BJ (cell line): ENCODE results near the gene UBXN6. TPM values are rescaled to one million over a fixed set of nuclear protein-coding genes. Genes with fewer than 3 reads are reported as not detected.

Experiments used
- CTCF ChIA-PET: fragments of 350-600 bp; formaldehyde crosslinking; extraction: SDS; loops from one replicate; lab custom pipeline; 2021; ENCODE audit warnings: antibody characterized with exemption, inconsistent platforms; lab: Yijun Ruan, JAX
- POLR2A ChIA-PET: fragments of 300-600 bp; sonication (Branson Sonifier 250); formaldehyde crosslinking; extraction: SDS; loops from one replicate; lab custom pipeline; 2021; ENCODE audit warnings: antibody characterized with exemption; lab: Charles Lee
- DNase-seq: peaks from one replicate; pipeline ENCODE4 v3.0.0-alpha.2; 2011; ENCODE audit warnings: low read depth
- H3K27me3 ChIP-seq: 2 replicates; pipeline ENCODE4 v1.6.0; 2011; ENCODE audit warnings: low read length; ENCODE audit not compliant: control insufficient read depth, insufficient read depth
- H3K36me3 ChIP-seq: 2 replicates; pipeline ENCODE4 v1.5.1; 2011; ENCODE audit warnings: low read length; ENCODE audit not compliant: control insufficient read depth, insufficient read depth
- H3K4me3 ChIP-seq: 2 replicates; pipeline ENCODE4 v1.5.1; 2011; ENCODE audit warnings: low read depth, mild to moderate bottlenecking, control low read depth, low read length
- polyA plus RNA-seq: library from polyadenylated mRNA; depleted of rRNA; stranded (reverse); fragments of >200 nt; gene quantifications from 2 replicates; pipeline ENCODE4 v1.2.3, GENCODE V29; 2011
- TF ChIP-seq, protein P1 (sequence below): IDR thresholded peaks from 2 replicates; pipeline ENCODE4 v1.5.1; 2011; ENCODE audit warnings: low read depth, mild to moderate bottlenecking, control low read depth, inconsistent platforms, low read length, moderate library complexity; ENCODE audit not compliant: insufficient read depth

The UBXN6 gene
- polyA plus RNA-seq, 1 experiment: 127 TPM

DNA sequence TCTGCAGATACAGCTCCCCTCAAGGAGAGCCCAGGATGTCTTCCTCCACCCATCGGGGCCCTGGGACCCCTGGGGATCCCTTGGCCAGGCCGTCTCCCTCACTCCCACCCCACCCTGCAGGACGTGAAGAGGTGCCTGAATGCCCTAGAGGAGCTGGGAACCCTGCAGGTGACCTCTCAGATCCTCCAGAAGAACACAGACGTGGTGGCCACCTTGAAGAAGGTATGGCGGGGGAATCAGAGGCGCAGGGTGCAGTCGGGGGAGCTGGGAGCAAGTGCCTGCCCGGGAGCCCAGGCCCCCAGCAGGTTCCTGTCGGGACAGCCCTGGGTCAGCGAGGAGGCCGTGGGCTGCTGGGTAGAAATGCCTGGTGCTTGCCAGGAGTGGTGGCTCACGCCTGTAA is 41.1 kb upstream of the UBXN6 start:
- H3K36me3 ChIP-seq: peaks cover 38% of the 10 kb centered on the region
- no peak overlapping the region for H3K4me3 ChIP-seq
- H3K27me3 ChIP-seq: no peaks in the 10 kb centered on the region
- ChIA-PET POLR2A (no interaction called here), CTCF (interaction anchor here (1.1 kb wide), 1 partner anchor 18 kb away, joined by 3 read pairs; no protein-coding TSS in a partner anchor)
- TF ChIP-seq, protein P1, sequence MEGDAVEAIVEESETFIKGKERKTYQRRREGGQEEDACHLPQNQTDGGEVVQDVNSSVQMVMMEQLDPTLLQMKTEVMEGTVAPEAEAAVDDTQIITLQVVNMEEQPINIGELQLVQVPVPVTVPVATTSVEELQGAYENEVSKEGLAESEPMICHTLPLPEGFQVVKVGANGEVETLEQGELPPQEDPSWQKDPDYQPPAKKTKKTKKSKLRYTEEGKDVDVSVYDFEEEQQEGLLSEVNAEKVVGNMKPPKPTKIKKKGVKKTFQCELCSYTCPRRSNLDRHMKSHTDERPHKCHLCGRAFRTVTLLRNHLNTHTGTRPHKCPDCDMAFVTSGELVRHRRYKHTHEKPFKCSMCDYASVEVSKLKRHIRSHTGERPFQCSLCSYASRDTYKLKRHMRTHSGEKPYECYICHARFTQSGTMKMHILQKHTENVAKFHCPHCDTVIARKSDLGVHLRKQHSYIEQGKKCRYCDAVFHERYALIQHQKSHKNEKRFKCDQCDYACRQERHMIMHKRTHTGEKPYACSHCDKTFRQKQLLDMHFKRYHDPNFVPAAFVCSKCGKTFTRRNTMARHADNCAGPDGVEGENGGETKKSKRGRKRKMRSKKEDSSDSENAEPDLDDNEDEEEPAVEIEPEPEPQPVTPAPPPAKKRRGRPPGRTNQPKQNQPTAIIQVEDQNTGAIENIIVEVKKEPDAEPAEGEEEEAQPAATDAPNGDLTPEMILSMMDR: no peak
- no peak for DNase-seq

DNA sequence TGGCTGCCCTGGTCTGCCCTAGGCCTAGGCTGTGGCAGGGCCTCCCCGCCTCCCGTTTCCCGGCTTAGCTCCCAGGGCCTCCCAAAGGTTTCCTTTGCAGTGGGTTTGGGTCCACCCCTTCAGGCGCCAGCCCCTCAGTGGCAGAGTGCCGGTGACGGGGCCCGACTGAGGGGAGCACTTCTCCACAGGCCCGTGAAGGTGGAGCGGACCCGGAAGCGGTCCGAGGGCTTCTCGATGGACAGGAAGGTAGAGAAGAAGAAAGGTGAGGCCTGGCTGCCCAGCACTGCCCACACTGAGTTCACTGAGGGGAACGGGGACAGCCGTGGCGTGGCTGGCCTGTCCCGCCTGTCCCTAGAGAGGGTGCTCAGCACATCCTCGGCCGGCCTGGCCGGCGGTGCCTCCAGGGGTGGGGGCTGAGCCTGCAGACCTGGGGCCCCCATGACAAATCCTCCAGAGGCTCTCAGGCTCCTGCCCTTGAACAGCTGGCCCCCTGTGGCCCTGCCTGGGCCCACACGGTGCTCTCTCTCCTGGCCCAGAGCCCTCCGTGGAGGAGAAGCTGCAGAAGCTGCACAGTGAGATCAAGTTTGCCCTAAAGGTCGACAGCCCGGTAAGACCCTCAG is 40.3 kb upstream of the UBXN6 start:
- POLR2A ChIA-PET: no interaction called here
- peaks cover 39% of the 10 kb centered on the region for H3K36me3 ChIP-seq
- CTCF ChIA-PET: interaction anchor here (1.1 kb wide), 1 partner anchor 19 kb away, joined by 3 read pairs; no protein-coding TSS in a partner anchor

DNA sequence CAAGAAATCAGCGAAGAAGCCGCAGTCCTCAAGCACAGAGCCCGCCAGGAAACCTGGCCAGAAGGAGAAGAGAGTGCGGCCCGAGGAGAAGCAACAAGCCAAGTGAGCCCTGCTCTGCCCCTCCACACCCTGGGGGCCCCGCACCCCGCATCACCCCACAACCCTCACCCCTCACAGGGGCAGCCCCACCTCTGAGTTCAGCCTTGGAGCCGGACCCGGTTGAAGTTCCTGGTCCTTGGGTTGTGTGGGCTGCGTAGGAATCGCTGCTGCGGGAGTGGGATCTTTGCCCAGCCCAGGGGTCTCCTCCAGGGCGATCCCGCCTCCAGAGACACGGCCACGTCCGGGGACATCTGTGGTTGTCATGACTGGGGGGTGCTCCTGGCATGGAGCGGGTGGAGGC is 38.7 kb upstream of the UBXN6 start:
- TF ChIP-seq, protein P1: no peak
- no peak for DNase-seq
- Histone ChIP-seq H3K36me3 (peaks cover 36% of the 10 kb centered on the region), H3K27me3 (no peaks in the 10 kb centered on the region), H3K4me3 (no peak overlapping the region)
- POLR2A ChIA-PET: no interaction called here
- CTCF ChIA-PET: no interaction called here

More for the DNA sequence above, 40.3 kb upstream of the UBXN6 start:
- no peak overlapping the region for H3K4me3 ChIP-seq
- DNase-seq: no peak
- TF ChIP-seq, protein P1: no peak
- H3K27me3 ChIP-seq: no peaks in the 10 kb centered on the region

DNA sequence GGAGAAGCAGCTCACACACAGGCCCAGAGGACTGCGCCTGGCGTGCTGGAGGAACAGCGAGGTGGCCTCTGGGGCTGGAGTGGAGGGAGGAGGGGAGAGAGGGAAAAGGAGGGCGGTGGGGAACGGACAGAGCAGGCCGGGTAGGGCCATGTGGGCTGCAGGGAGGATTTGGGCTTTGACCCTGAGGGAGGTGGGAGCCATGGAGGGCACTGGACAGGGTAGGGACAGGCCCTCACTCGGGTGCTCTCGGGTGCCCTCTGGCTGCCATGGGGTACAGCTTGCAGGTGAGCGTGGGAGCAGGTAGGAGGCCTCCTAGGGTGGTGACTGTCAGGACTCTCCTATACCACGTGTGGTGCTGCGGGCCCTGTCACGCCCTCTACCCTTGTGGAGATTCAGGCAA is 37.9 kb upstream of the UBXN6 start:
- ChIA-PET POLR2A (no interaction called here), CTCF (no interaction called here)
- no peak for DNase-seq
- Histone ChIP-seq H3K27me3 (no peaks in the 10 kb centered on the region), H3K4me3 (no peak overlapping the region), H3K36me3 (peaks cover 31% of the 10 kb centered on the region)
- TF ChIP-seq, protein P1: no peak

DNA sequence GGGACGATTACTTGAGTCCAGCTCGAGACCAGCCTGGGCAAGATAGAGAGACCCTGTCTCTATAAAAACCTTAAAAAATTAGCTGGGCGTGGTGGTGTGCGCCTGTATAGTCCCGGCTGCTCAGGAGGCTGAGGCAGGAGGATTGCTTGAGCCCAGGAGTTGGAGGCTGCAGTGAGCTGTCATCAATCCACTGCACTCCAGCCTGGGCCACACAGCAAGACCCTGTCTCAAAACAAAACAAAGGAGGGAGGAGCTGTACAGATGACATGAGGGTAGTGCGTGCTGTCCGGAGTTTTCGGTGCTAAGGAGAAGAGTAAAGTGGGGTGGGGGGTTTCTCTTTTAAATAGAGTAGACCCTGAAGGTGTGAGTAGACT is 37.1 kb upstream of the UBXN6 start:
- H3K4me3 ChIP-seq: no peak overlapping the region
- H3K27me3 ChIP-seq: no peaks in the 10 kb centered on the region
- TF ChIP-seq, protein P1: no peak
- H3K36me3 ChIP-seq: peaks cover 35% of the 10 kb centered on the region
- no peak for DNase-seq
- ChIA-PET POLR2A (no interaction called here), CTCF (interaction anchor here (0.7 to 1.1 kb wide), 2 partner anchors 29 to 449 kb away, joined by 3 read pairs; no protein-coding TSS in a partner anchor)
